Stomach smooth muscle (tissue), 2 donors: ENCODE results near the gene TSPAN13.

Source experiments
- H3K27ac ChIP-seq: one replicate; pipeline ENCODE4 v1.7.0; 2013; ENCODE audit warnings: mild to moderate bottlenecking, low read length, inconsistent platforms
- H3K27me3 ChIP-seq, 2 donors: one replicate each; pipeline ENCODE4 v1.7.0; 2013; ENCODE audit warnings: low read length in 2 of 2; ENCODE audit not compliant: insufficient read depth in 2 of 2, control insufficient read depth in 1 of 2
- H3K36me3 ChIP-seq, 2 donors: one replicate each; pipeline ENCODE4 v1.7.0; 2013; ENCODE audit warnings: low read length in 2 of 2; ENCODE audit not compliant: control insufficient read depth in 2 of 2, insufficient read depth in 2 of 2
- H3K4me1 ChIP-seq: one replicate; pipeline ENCODE4 v1.7.0; 2013; ENCODE audit warnings: low read length; ENCODE audit not compliant: control insufficient read depth, insufficient read depth
- H3K4me3 ChIP-seq, 2 donors: one replicate each; pipeline ENCODE4 v1.7.0; 2013; ENCODE audit warnings: low read length in 2 of 2
- H3K9ac ChIP-seq, 2 donors: one replicate each; pipeline ENCODE4 v1.7.0; 2013; ENCODE audit warnings: low read length in 2 of 2, mild to moderate bottlenecking in 1 of 2
- H3K9me3 ChIP-seq, 2 donors: one replicate each; pipeline ENCODE4 v1.7.0; 2013; ENCODE audit warnings: low read length in 2 of 2; ENCODE audit not compliant: control insufficient read depth in 2 of 2
- donor health status: healthy.
- donor health status: Pancreatic carcinoma.

The TSPAN13 gene

DNA sequence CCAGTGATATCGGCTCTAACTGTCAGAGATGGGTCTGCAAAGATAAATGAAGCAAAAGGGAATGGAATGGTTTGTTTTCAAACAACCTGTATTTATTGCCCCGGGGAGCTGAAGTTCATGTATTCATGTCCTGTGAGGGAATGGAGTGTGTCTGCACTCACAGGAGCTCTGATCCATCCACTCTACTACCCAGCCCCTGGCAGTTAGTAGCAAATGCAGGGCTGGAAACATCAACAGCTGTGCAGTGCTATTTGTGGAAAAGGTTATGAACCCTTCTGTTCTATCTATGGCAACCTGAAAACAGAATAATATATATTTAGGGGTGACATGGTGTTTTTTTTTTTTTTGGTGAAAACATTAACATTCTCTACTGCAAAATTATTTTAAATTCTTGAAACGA, 41.4 kb downstream of the TSPAN13 start:
- no peaks in the 10 kb centered on the region for H3K4me1 ChIP-seq
- H3K36me3 ChIP-seq = no peaks in the 10 kb centered on the region
- H3K27me3 ChIP-seq = no peaks in the 10 kb centered on the region
- no peak overlapping the region for H3K9ac ChIP-seq
- no peak overlapping the region for H3K4me3 ChIP-seq
- H3K9me3 ChIP-seq = no peaks in the 10 kb centered on the region
- no peak overlapping the region for H3K27ac ChIP-seq

DNA sequence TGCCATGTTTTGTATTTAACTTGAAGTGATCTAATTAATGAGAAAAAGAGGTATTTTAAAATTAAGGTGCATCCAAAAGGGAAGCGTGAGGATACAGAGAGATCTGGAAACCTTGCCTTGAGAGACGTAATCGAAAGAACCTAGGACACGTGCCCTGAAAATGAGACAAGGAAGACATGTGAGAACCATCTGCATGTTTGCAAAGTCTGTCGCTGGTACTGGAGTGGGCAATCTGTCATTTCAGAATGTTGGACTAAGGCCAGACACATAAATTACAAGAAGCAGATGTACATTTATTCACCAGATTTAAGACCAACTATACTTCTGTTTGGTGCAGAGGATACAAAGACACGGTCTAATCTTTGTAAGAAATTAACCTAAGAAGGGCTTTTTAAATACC, 42.1 kb downstream of the TSPAN13 start:
- no peaks in the 10 kb centered on the region for H3K9me3 ChIP-seq
- no peaks in the 10 kb centered on the region for H3K27me3 ChIP-seq
- H3K4me1 ChIP-seq = no peaks in the 10 kb centered on the region
- H3K9ac ChIP-seq = no peak overlapping the region
- no peaks in the 10 kb centered on the region for H3K36me3 ChIP-seq
- no peak overlapping the region for H3K4me3 ChIP-seq
- no peak overlapping the region for H3K27ac ChIP-seq

DNA sequence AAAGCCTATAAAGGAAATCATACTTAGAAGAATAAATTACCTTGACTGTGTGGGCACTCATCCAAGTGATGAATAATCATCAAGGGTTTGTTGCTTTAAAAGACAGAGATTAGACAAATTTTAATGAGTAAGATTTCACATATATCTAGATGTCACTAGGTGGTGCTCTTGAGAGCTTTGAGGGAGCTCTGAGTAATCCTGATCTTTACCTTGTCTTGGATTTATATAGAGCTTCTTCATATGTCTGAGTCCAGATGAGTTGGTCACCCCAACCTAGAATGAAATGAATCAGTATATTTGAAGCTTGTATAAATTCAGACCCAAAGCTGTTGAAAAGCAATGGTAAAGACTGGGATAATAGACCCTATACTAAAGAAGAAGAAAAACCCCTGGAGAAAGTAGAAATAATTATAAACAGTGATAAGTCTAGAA, 47.6 kb downstream of the TSPAN13 start:
- H3K27ac ChIP-seq = no peak overlapping the region
- no peaks in the 10 kb centered on the region for H3K27me3 ChIP-seq
- H3K4me3 ChIP-seq = no peak overlapping the region
- H3K9me3 ChIP-seq = no peaks in the 10 kb centered on the region
- H3K36me3 ChIP-seq = no peaks in the 10 kb centered on the region
- H3K9ac ChIP-seq = no peak overlapping the region
- no peaks in the 10 kb centered on the region for H3K4me1 ChIP-seq

DNA sequence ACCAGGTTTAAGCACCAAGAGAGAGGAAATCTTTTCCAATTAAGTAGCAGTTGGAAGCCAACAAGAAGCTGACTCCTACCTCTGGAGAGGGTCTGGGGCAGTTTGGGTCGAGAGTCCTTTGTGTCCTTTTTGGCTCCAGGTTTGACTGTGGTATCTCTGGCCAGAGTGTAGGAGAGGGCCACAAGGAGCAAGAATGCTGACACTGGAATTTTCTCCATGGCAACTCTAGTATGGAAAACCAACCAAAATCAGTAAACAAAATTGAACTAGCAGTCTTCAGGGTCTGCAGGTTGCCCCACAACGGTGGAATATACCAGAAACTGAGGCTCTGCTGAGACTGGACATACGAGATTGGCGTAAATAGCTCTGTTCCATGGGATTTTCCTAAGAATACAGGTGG, 48.0 kb downstream of the TSPAN13 start:
- Histone ChIP-seq H3K36me3 (no peaks in the 10 kb centered on the region), H3K4me1 (no peaks in the 10 kb centered on the region), H3K9me3 (no peaks in the 10 kb centered on the region), H3K4me3 (no peak overlapping the region), H3K27ac (no peak overlapping the region), H3K27me3 (no peaks in the 10 kb centered on the region), H3K9ac (no peak overlapping the region)

DNA sequence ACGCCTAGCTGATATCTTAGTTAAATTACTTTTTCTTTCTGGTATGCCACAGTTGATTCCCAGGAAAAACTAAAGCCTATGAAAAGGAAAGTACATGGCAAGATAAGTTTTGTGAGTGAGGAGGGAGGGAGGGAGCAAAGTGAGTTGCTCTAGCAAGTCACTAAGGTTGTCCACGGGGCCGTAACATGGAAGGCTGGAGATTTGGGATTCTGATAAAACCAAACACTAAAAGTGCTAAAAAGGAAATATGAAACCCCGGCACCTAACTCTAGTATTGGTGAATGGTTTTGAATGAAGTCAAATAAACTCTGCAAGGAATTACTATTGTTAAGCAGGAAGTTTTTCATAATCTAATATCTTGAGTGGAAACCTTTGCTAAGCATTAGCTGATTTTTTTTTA, 49.6 kb downstream of the TSPAN13 start:
- Histone ChIP-seq H3K4me1 (no peaks in the 10 kb centered on the region), H3K9ac (no peak overlapping the region), H3K36me3 (no peaks in the 10 kb centered on the region), H3K27me3 (no peaks in the 10 kb centered on the region), H3K4me3 (no peak overlapping the region), H3K27ac (no peak overlapping the region), H3K9me3 (no peaks in the 10 kb centered on the region)

DNA sequence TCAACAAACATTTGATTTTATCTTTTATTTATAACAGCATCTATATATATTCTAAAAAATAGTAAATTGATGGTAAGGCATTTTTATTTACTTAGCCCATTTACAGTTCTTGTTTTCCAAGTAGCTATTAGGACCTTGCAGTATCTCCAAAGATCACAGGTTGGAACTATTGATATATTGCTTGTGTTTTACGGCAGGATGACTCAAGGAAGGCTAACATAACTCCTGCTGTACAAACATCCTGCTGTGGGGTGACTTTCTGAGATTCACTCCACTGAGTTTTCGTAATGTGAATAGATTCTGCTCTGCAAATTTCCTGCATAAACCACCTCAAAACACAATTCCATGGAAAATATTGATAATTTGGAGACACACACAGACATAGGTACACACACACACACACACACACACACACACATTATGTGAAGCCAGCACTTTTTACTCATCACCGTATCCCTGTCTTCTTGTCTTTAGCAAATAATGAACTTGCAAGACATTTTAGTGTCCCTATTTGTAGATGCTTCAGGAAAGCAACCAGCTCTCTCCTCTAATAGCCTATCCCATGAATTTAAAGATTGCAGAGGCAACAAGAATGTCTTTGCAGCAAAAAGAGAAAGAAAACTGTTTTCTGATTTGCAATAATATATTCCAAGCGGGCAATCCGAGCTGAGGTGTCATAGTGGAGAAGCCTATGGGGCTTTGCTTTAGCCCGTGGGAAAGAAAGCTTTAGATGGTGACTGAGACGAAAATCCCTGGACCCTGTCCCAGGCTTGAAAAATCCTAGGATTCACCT, 50.5 kb downstream of the TSPAN13 start:
- H3K4me1 ChIP-seq = no peaks in the 10 kb centered on the region
- H3K27me3 ChIP-seq = no peaks in the 10 kb centered on the region
- no peak overlapping the region for H3K9ac ChIP-seq
- H3K9me3 ChIP-seq = no peaks in the 10 kb centered on the region
- no peaks in the 10 kb centered on the region for H3K36me3 ChIP-seq
- H3K27ac ChIP-seq = no peak overlapping the region
- H3K4me3 ChIP-seq = no peak overlapping the region

DNA sequence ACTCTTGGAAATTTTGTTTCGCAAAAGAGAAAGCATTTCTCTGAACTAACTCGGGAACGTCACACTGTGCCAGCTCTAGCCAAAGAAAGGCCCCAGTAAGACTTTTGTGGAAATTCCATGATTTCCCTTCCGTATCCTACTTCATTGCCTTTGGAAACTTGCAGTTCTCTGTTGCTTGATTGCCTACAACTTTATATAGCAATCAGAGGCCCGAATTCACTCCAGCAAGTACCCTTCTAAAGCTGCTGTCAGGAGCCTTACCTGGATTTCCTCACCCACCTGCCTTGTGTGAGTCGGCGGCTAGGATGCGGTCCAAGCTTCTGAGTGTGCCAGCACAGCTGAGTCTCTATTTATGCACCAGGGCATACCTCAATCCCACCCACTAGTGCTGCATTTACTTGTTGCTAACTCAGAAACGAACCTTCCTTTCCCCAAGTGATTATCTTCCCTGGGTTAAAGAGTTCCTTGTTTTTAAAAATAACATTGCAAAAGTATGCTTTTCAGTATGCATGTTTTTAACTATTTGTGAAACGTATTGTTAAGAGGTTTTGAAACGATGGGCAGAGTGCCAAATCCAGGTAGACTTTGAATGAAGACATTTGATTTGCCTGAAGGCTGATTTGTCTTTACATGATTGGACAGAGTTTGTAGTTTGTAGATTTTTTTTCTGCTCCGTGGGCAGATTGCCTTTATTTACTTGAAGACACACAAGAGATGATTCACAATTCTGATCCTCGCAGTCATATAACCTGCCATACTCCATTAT, 51.3 kb downstream of the TSPAN13 start, which contains the start of gene AGR2:
Gene AGR2, minus strand, starts transcription at position 326 of the 766 bp plus-strand sequence. CDS start 3,203 bp downstream, outside the sequence.
- Histone ChIP-seq H3K4me1 (no peaks in the 10 kb centered on the region), H3K9ac (no peak within 1 kb of the TSS), H3K36me3 (no peaks in the 10 kb centered on the region), H3K27me3 (no peaks in the 10 kb centered on the region), H3K27ac (no peak within 1 kb of the TSS), H3K9me3 (no peaks in the 10 kb centered on the region), H3K4me3 (no peak within 1 kb of the TSS)

DNA sequence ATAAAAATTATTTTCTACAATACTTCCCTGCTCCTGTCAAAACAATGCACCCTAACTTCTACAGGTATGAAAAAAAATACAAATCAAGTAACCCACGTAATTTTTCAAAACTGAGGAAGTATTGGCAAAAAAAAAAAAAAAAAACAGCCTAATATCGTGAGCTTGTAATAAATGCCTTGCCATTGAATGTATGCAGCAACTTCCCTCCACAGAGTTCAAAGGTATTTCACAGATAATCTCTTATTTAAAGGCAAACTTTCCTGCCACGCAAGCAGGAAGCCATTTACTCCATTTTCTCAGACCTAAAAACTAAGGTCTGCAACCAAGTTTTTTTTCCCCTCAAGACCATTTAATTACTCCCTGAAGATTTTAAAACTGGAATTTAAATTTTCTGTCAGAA, 51.9 kb downstream of the TSPAN13 start:
- H3K4me3 ChIP-seq = no peak overlapping the region
- no peaks in the 10 kb centered on the region for H3K4me1 ChIP-seq
- H3K27me3 ChIP-seq = no peaks in the 10 kb centered on the region
- H3K9ac ChIP-seq = no peak overlapping the region
- no peak overlapping the region for H3K27ac ChIP-seq
- no peaks in the 10 kb centered on the region for H3K36me3 ChIP-seq
- H3K9me3 ChIP-seq = no peaks in the 10 kb centered on the region

DNA sequence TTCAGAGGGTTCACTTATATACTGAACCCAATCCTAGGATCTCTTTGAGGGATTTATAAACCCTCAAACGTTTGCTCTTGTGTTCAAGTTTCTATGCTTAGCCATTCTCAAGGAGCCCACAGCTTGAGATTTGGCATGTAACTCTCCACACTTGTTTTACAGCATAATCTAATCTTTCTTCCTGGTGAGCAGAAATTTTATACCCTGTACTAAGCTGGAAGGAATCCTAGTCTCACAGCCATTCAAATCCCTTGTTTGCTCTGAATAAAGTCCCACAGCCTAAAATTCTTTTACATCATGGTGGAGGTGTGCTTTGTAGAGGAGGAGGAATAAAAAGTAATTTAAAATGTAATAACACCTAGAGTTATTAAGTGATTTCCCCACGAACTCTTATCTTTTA, 56.6 kb downstream of the TSPAN13 start:
- no peak overlapping the region for H3K4me3 ChIP-seq
- H3K27me3 ChIP-seq = no peaks in the 10 kb centered on the region
- H3K4me1 ChIP-seq = no peaks in the 10 kb centered on the region
- no peaks in the 10 kb centered on the region for H3K9me3 ChIP-seq
- H3K9ac ChIP-seq = no peak overlapping the region
- H3K36me3 ChIP-seq = no peaks in the 10 kb centered on the region
- no peak overlapping the region for H3K27ac ChIP-seq

DNA sequence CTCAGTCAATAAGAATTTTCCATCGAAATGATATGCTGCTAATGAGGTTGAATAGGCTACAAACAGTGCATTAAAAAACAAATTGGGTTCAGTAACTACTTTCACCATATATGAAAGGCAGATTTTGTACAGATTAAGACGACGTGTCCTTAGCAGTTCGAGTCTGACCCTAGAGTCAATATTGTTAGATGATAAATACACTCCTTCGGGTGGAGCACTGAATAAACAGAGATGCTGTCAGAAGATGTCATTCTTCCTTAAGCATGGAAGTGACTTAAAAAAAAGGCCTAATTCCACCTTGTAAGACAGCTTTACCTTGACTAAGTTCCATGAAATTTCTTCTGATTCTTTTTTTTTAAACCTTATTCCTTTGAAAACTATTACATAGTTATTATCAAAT, 57.0 kb downstream of the TSPAN13 start:
- Histone ChIP-seq H3K9ac (no peak overlapping the region), H3K27me3 (no peaks in the 10 kb centered on the region), H3K4me1 (no peaks in the 10 kb centered on the region), H3K27ac (no peak overlapping the region), H3K36me3 (no peaks in the 10 kb centered on the region), H3K4me3 (no peak overlapping the region), H3K9me3 (no peaks in the 10 kb centered on the region)

DNA sequence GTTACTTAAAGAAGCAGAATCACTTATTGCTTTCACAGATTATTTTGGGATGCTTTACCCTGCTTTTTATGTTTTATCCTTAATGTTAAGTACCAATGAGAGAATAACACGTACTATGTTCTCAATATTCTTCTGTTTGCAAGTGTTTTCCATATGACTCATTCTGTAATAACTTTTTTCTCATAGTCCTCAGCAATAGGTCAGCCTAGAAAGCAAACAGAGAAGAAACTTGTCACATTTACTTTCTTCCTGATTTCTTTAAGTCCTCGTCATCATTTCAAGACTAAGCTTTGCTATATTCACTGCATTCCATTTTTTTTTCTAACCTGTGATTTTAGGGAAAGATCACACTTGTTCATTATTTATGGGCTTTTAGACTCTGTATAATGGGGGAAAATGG, 58.0 kb downstream of the TSPAN13 start:
- Histone ChIP-seq H3K4me1 (no peaks in the 10 kb centered on the region), H3K27me3 (no peaks in the 10 kb centered on the region), H3K27ac (no peak overlapping the region), H3K4me3 (no peak overlapping the region), H3K9me3 (no peaks in the 10 kb centered on the region), H3K36me3 (no peaks in the 10 kb centered on the region), H3K9ac (no peak overlapping the region)
